ENCODE results near the gene MRPS26. TPM values are rescaled to one million over a fixed set of nuclear protein-coding genes. Genes with fewer than 3 reads are reported as not detected.
A peak's percentile ranks its signal among the peaks of the same experiment; 100 is the strongest.

Gene MRPS26
- total and polyA plus RNA-seq, 2 of the 13 experiments (the other 11 are each of a cell fraction or from before 2014, with no cell fraction given), result 89.8 to 187 TPM

DNA sequence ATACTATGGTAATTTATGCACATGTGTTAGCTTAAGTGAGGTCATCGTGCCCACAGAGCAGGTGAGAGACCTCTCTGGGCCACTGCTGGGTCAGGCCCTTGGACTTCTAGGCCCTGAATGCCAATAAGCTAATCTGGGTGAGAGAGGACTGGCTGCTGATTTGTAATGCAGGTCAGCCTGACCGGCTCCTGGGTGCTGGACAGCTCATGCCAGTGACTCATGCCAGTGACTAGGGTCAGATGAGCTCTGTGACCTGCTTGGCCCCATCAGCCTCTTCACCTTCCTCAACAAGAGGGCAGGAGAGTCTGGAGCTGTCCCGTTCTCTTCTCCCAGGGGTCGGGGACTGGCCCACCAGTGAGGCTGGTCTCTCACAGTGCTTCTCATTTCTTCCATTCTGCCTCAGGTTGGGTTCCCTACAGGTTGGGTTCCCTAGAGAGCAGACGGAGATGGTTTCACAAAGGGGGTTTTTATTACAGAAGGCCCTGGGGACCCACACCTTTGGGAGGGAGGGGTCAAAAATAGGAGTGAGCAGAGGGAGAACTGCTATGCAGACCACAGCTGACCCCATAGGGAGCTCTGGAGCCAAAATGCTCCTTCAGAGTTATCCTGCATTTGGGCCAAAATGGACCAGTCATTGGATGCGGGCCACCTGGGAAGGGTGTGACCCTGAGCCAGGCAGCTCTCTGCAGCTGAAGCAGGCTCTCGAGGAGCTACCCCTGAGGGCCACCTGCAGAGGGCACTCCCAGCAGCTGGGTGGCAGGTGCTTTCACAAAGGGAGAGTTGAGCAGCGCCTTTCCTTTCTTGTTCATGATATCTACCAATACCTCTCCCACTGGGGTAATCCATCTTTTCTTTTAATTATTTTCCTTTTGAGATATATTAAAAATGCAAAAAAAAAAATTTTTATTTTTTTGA lies 23.4 kb downstream of the MRPS26 start:
- no peak overlapping the region for H3K4me3 ChIP-seq (replicated peaks in 1 of 3; ENCODE audit: insufficient read depth in 1 of 3, low read depth in 2 of 3, low read length in 3 of 3)
- WGBS (ENCODE audit: low lambda C conversion rate), result 18% methylated on average over 8 of the region's 8 CpGs
- FAIRE-seq, result peak; percentile 73
- no peak overlapping the region for H3K27ac ChIP-seq (ENCODE audit: extremely low read length, insufficient read depth, low read length)
- intact Hi-C loops (cut with micrococcal nuclease; ENCODE audit: unreplicated experiment), result no loop called here
- H3K9ac ChIP-seq (ENCODE audit: insufficient read depth, low read depth, low read length), result no peak overlapping the region
- H3K27me3 ChIP-seq (ENCODE audit: control insufficient read depth in 1 of 2, insufficient read depth in 2 of 2, low read length in 2 of 2), result peaks cover 4 to 23% of the 10 kb centered on the region in 2 experiments; a peak in 4 of 5 replicates
- BruUV-seq (replicated peaks), result no TSS peak
- in situ Hi-C loops (cut with HindIII; ENCODE audit: extremely low pct_ligation_motif_present, low pct_unique_long_range_greater_than_20kb), result no loop called here
- no peaks in the 10 kb centered on the region for H3K36me3 ChIP-seq (replicated peaks in 1 of 2; ENCODE audit: control insufficient read depth in 1 of 2, insufficient read depth in 2 of 2, low read length in 2 of 2)
- H4K20me1 ChIP-seq (ENCODE audit: insufficient read depth, low read length), result no peaks in the 10 kb centered on the region
- no peaks in the 10 kb centered on the region for H3K79me2 ChIP-seq (ENCODE audit: insufficient read depth, low read length)
- peak; percentile 55 for DNase-seq (ENCODE audit: low spot score)
- no peak overlapping the region for H2AFZ ChIP-seq (ENCODE audit: low read length)
- CTCF ChIA-PET (ENCODE audit: low intra/inter-chr PET ratio, low total read pairs), result interaction anchor here (1.2 kb wide), 1 partner anchor 47 kb away, joined by 4 read pairs; no protein-coding TSS in a partner anchor
- H3K4me2 ChIP-seq (ENCODE audit: low read depth, low read length), result no peak overlapping the region
- POLR2A ChIA-PET, result interaction anchor here (1.0 to 1.6 kb wide), 2 partner anchors 18 to 23 kb away, joined by 3 to 10 read pairs; partner anchors contain the start of gene MRPS26
- peak; percentile 79 for ATAC-seq
- H3K9me3 ChIP-seq (ENCODE audit: low read length), result no peaks in the 10 kb centered on the region
- H3K4me1 ChIP-seq (ENCODE audit: insufficient read depth, low read length), result peaks cover 74% of the 10 kb centered on the region
- TF ChIP-seq, protein P1, sequence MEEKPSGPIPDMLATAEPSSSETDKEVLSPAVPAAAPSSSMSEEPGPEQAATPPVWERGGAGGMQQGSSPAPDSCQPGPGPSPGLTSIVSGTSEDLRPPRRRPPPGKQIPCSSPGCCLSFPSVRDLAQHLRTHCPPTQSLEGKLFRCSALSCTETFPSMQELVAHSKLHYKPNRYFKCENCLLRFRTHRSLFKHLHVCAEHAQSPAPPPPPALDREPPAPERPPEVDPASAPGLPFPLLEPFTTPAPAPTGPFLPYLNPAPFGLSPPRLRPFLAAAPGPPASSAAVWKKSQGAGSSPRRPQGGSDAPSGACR (CRISPR knock-in tag; IDR thresholded peaks at IDR 0.05), result no peak
- peak; percentile 37 for TF ChIP-seq XRCC5 (optimal IDR thresholded peaks at IDR 0.05; ENCODE audit: low read length)
- TF ChIP-seq ZNF777 (CRISPR knock-in tag; IDR thresholded peaks at IDR 0.05), result no peak
- 0 out of 2 replicates have a peak, but pooled peaks have one; percentile 15 for TF ChIP-seq ZBTB38 (CRISPR knock-in tag; IDR thresholded peaks at IDR 0.05)
- TF ChIP-seq ZFP91 (CRISPR knock-in tag; IDR thresholded peaks at IDR 0.05; ENCODE audit: borderline replicate concordance), result peak; percentile 39; the same call in 1 of the 2 replicates
- no peak for TF ChIP-seq CBFB (CRISPR knock-in tag; IDR thresholded peaks at IDR 0.05)
- TF ChIP-seq ZFX (CRISPR knock-in tag; IDR thresholded peaks at IDR 0.05; ENCODE audit: low read depth), result 0 out of 2 replicates have a peak, but pooled peaks have one; percentile 8
- TF ChIP-seq CTCF (CRISPR knock-in tag; IDR thresholded peaks at IDR 0.05), result peak; percentile 82
- peak; percentile 63 for TF ChIP-seq SAP130 (CRISPR knock-in tag; IDR thresholded peaks at IDR 0.05; ENCODE audit: low read depth)
- TF ChIP-seq ZSCAN12 (CRISPR knock-in tag; IDR thresholded peaks at IDR 0.05), result no peak
- peak; percentile 22 for TF ChIP-seq ASH2L (IDR thresholded peaks at IDR 0.05; ENCODE audit: insufficient read length, low read depth, low read length)
- TF ChIP-seq, protein P2, sequence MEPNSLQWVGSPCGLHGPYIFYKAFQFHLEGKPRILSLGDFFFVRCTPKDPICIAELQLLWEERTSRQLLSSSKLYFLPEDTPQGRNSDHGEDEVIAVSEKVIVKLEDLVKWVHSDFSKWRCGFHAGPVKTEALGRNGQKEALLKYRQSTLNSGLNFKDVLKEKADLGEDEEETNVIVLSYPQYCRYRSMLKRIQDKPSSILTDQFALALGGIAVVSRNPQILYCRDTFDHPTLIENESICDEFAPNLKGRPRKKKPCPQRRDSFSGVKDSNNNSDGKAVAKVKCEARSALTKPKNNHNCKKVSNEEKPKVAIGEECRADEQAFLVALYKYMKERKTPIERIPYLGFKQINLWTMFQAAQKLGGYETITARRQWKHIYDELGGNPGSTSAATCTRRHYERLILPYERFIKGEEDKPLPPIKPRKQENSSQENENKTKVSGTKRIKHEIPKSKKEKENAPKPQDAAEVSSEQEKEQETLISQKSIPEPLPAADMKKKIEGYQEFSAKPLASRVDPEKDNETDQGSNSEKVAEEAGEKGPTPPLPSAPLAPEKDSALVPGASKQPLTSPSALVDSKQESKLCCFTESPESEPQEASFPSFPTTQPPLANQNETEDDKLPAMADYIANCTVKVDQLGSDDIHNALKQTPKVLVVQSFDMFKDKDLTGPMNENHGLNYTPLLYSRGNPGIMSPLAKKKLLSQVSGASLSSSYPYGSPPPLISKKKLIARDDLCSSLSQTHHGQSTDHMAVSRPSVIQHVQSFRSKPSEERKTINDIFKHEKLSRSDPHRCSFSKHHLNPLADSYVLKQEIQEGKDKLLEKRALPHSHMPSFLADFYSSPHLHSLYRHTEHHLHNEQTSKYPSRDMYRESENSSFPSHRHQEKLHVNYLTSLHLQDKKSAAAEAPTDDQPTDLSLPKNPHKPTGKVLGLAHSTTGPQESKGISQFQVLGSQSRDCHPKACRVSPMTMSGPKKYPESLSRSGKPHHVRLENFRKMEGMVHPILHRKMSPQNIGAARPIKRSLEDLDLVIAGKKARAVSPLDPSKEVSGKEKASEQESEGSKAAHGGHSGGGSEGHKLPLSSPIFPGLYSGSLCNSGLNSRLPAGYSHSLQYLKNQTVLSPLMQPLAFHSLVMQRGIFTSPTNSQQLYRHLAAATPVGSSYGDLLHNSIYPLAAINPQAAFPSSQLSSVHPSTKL (CRISPR knock-in tag; IDR thresholded peaks at IDR 0.05), result peak; percentile 30; the same call in 1 of the 2 replicates
- peak; percentile 70 for TF ChIP-seq STAG1 (CRISPR knock-in tag; IDR thresholded peaks at IDR 0.05)
- TF ChIP-seq KDM5B (CRISPR knock-in tag; IDR thresholded peaks at IDR 0.05; ENCODE audit: borderline replicate concordance), result peak; percentile 20; the same call in 1 of the 2 replicates
